BJ (cell line): ENCODE measurements around the gene PDE4C. TPM values are rescaled to one million over a fixed set of nuclear protein-coding genes. Genes with fewer than 3 reads are reported as not detected.

Experiments used
- CTCF ChIA-PET: fragments of 350-600 bp; formaldehyde crosslinking; extraction: SDS; loops from one replicate; lab custom pipeline; 2021; ENCODE audit warnings: antibody characterized with exemption, inconsistent platforms; lab: Yijun Ruan, JAX
- POLR2A ChIA-PET: fragments of 300-600 bp; sonication (Branson Sonifier 250); formaldehyde crosslinking; extraction: SDS; loops from one replicate; lab custom pipeline; 2021; ENCODE audit warnings: antibody characterized with exemption; lab: Charles Lee
- DNase-seq: peaks from one replicate; pipeline ENCODE4 v3.0.0-alpha.2; 2011; ENCODE audit warnings: low read depth
- H3K27me3 ChIP-seq: 2 replicates; pipeline ENCODE4 v1.6.0; 2011; ENCODE audit warnings: low read length; ENCODE audit not compliant: control insufficient read depth, insufficient read depth
- H3K36me3 ChIP-seq: 2 replicates; pipeline ENCODE4 v1.5.1; 2011; ENCODE audit warnings: low read length; ENCODE audit not compliant: control insufficient read depth, insufficient read depth
- H3K4me3 ChIP-seq: 2 replicates; pipeline ENCODE4 v1.5.1; 2011; ENCODE audit warnings: low read depth, mild to moderate bottlenecking, control low read depth, low read length
- polyA plus RNA-seq: library from polyadenylated mRNA; depleted of rRNA; stranded (reverse); fragments of >200 nt; gene quantifications from 2 replicates; pipeline ENCODE4 v1.2.3, GENCODE V29; 2011
- TF ChIP-seq, protein P1 (sequence below): IDR thresholded peaks from 2 replicates; pipeline ENCODE4 v1.5.1; 2011; ENCODE audit warnings: low read depth, mild to moderate bottlenecking, control low read depth, inconsistent platforms, low read length, moderate library complexity; ENCODE audit not compliant: insufficient read depth

Gene PDE4C
- polyA plus RNA-seq, 1 experiment = 0.06 TPM

DNA sequence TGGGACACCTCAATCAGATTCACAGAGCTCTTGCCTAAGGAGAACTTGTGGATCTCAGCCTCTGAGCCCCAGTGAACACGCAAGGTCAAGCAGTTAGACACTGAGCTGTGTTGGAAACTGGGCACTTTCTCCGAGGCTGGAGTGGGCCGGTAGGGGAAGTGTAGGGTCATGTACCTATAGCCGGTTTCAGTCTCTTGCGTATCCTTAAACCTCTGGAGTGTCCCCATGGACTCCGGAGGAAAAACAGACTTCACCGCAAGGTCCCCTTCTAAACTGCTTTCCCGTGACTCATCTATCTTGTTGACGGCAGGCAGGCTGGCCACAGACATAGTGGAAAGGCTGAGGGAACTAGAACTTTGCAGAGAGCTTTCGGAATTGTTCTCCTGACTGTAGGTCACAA, 36.7 kb upstream of the PDE4C start:
- ChIA-PET CTCF (interaction anchor here (1.2 to 3.7 kb wide), 3 partner anchors 10 to 66 kb away, joined by 3 to 38 read pairs (median 5); no protein-coding TSS in a partner anchor), POLR2A (no interaction called here)
- DNase-seq = no peak
- H3K36me3 ChIP-seq = peaks cover 28% of the 10 kb centered on the region
- TF ChIP-seq, protein P1, sequence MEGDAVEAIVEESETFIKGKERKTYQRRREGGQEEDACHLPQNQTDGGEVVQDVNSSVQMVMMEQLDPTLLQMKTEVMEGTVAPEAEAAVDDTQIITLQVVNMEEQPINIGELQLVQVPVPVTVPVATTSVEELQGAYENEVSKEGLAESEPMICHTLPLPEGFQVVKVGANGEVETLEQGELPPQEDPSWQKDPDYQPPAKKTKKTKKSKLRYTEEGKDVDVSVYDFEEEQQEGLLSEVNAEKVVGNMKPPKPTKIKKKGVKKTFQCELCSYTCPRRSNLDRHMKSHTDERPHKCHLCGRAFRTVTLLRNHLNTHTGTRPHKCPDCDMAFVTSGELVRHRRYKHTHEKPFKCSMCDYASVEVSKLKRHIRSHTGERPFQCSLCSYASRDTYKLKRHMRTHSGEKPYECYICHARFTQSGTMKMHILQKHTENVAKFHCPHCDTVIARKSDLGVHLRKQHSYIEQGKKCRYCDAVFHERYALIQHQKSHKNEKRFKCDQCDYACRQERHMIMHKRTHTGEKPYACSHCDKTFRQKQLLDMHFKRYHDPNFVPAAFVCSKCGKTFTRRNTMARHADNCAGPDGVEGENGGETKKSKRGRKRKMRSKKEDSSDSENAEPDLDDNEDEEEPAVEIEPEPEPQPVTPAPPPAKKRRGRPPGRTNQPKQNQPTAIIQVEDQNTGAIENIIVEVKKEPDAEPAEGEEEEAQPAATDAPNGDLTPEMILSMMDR = no peak
- no peaks in the 10 kb centered on the region for H3K27me3 ChIP-seq
- no peak overlapping the region for H3K4me3 ChIP-seq

DNA sequence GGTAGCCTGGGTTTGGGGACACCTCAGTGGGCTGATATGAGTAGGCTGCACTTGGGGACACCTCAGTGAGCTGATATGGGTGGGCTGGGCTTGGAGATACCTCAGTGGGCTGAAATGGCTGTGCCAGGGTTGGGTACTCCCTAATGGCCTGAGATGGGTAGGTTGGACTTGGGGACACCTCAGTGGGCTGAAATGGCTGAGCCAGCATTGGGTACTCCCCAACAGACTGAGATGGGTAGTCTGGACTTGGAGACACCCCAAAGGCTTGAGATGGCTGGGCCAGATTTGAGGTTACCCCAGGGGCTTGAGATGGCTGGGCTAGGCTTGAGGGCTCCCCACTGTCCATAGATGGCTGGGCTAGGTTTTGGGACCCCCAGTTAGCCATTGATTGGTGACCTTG, 35.9 kb upstream of the PDE4C start:
- Histone ChIP-seq H3K27me3 (no peaks in the 10 kb centered on the region), H3K36me3 (peaks cover 24% of the 10 kb centered on the region), H3K4me3 (no peak overlapping the region)
- DNase-seq = no peak
- TF ChIP-seq, protein P1 = no peak
- CTCF ChIA-PET = interaction anchor here (1.2 to 3.7 kb wide), 3 partner anchors 10 to 66 kb away, joined by 3 to 38 read pairs (median 5); no protein-coding TSS in a partner anchor
- POLR2A ChIA-PET = no interaction called here

DNA sequence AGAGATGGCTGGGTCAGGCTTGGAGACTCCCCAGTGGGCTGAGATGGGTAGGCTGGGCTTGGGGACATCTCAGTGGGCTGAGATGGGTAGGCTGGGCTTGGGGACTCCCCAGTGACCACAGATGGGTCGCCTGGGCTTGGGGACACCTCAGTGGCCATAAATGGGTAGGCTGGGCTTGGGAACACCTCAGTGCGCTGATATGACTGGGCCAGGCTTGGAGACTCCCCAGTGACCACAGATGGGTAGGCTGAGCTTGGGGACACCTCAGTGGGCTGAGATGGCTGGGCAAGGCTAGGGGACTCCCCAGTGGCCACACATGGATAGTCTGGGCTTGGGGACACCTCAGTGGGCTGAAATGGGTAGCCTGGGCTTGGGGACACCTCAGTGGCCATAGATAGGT, 35.2 kb upstream of the PDE4C start:
- DNase-seq = no peak
- Histone ChIP-seq H3K27me3 (no peaks in the 10 kb centered on the region), H3K36me3 (peaks cover 18% of the 10 kb centered on the region), H3K4me3 (no peak overlapping the region)
- TF ChIP-seq, protein P1 = no peak
- ChIA-PET CTCF (interaction anchor here (3.7 kb wide), 1 partner anchor 9 kb away, joined by 38 read pairs; no protein-coding TSS in a partner anchor), POLR2A (no interaction called here)

DNA sequence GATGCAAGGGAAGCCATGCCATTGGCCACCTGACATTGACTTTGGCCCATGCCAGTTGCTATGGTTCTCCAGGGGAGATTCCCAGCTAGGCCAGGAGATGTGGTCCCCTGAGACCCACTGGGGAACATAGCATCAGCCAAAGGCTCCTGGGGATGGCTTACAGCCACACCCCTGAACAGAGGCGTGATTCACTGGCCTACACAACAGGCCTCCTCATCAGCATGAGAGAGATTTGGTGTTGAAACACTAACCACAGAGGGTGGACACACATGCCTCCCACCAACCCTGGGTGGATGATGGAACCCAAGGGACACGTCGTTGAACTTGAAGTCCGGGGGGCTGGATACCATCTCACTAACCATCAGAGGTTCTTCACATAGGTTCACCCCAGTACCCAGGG, 33.7 kb upstream of the PDE4C start:
- CTCF ChIA-PET = interaction anchor here (0.9 to 3.7 kb wide), 3 partner anchors 7 to 69 kb away, joined by 3 to 38 read pairs (median 7); no protein-coding TSS in a partner anchor
- Histone ChIP-seq H3K4me3 (no peak overlapping the region), H3K36me3 (peaks cover 6% of the 10 kb centered on the region), H3K27me3 (no peaks in the 10 kb centered on the region)
- TF ChIP-seq, protein P1 = no peak
- DNase-seq = no peak
- POLR2A ChIA-PET = no interaction called here

DNA sequence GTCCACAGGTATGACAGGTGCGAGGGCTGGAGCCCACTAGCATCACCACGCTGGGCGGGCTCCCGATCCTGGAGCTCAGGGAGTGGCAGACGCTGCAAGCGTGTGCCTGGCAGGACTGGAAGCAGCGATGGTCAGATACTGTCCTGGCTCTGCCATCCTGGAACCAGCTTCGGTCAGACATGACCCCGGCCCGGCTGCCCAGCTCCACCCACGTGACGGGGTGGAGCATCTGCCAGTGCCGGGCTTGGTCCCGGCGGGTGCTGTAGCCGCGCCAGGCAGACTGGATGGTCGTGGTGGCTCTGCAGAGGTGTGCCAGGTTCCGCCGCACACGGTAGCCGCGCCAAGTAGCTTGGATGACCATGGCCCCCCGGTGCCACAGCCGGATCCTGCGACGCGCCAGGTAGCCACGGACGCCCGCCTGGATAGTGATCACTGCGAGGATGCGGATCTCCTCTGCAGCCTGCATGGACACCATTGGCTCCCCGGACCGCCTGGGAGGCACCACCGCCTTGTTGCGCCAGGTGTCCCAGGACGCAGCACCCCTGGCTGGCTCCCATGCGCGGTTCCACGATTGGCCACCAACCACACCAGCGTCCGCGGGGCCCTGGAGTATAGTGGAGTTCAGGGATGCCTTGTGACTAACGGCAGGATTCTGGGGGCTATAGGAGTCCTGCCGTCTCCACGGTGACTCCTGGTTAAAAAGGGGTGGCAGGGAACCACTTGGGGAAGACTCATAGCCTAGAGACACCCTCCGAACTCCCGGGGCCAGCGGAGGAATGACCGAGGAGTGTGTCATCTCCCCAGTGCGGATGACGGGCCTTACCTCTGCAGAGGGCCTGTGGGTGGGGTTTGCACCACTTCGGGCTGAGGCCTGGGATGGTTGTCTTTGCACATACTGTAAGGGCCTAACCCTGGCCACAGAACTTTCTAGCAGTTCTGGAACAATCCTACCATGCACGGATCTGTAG, 31.5 kb upstream of the PDE4C start:
- CTCF ChIA-PET = interaction anchor here (0.8 to 1.3 kb wide), 4 partner anchors 65 to 118 kb away, joined by 3 to 4 read pairs (median 4); partner anchors contain the start of gene MPV17L2

More for the DNA sequence above, 31.5 kb upstream of the PDE4C start:
- no peaks in the 10 kb centered on the region for H3K36me3 ChIP-seq
- H3K27me3 ChIP-seq = peaks cover 5% of the 10 kb centered on the region
- DNase-seq = no peak
- TF ChIP-seq, protein P1 = no peak
- no peak overlapping the region for H3K4me3 ChIP-seq
- POLR2A ChIA-PET = no interaction called here
